GM23248 (cell line): ENCODE results near the gene RBFOX2. TPM values are rescaled to one million over a fixed set of nuclear protein-coding genes. Genes with fewer than 3 reads are reported as not detected.

Experiments used
- DNase-seq: peaks from one replicate; pipeline ENCODE4 v3.0.0-alpha.2; 2015
- H2AFZ ChIP-seq: fragments of 200-600 bp; sonication (generic); 2 replicates; pipeline ENCODE4 v1.6.1; 2016; ENCODE audit warnings: antibody characterized with exemption
- H3F3A ChIP-seq: fragments of 200-600 bp; sonication (generic); 2 replicates; pipeline ENCODE4 v1.6.1; 2016; ENCODE audit warnings: mild to moderate bottlenecking, antibody characterized with exemption, mixed run types; ENCODE audit not compliant: insufficient read depth
- H3K27ac ChIP-seq: fragments of 200-600 bp; sonication (generic); 2 replicates; pipeline ENCODE4 v1.5.1; 2016; ENCODE audit warnings: mild to moderate bottlenecking
- H3K27me3 ChIP-seq: fragments of 200-600 bp; sonication (generic); replicated peaks from 2 replicates; pipeline ENCODE4 v1.6.1; 2016; ENCODE audit warnings: mild to moderate bottlenecking; ENCODE audit not compliant: insufficient read depth
- H3K36me3 ChIP-seq: fragments of 200-600 bp; sonication (generic); 2 replicates; pipeline ENCODE4 v1.6.1; 2016; ENCODE audit warnings: low read depth, mild to moderate bottlenecking
- H3K4me1 ChIP-seq: fragments of 200-600 bp; sonication (generic); 2 replicates; pipeline ENCODE4 v1.6.1; 2016; ENCODE audit warnings: mild to moderate bottlenecking; ENCODE audit not compliant: insufficient read depth
- H3K4me2 ChIP-seq: fragments of 200-600 bp; sonication (generic); one replicate; pipeline ENCODE4 v1.6.1; 2016; ENCODE audit warnings: mild to moderate bottlenecking; ENCODE audit not compliant: unreplicated experiment
- H3K4me3 ChIP-seq: fragments of 200-600 bp; sonication (generic); 2 replicates; pipeline ENCODE4 v1.5.1; 2016; ENCODE audit warnings: mild to moderate bottlenecking
- H3K79me2 ChIP-seq: fragments of 200-600 bp; sonication (generic); 2 replicates; pipeline ENCODE4 v1.6.1; 2016; ENCODE audit warnings: mild to moderate bottlenecking; ENCODE audit not compliant: insufficient read depth
- H3K9ac ChIP-seq: fragments of 200-600 bp; sonication (generic); 2 replicates; pipeline ENCODE4 v1.6.1; 2016; ENCODE audit warnings: mild to moderate bottlenecking
- H3K9me2 ChIP-seq: fragments of 200-600 bp; sonication (generic); 2 replicates; pipeline ENCODE4 v1.6.1; 2016; ENCODE audit warnings: mixed run types, mild to moderate bottlenecking, moderate library complexity; ENCODE audit not compliant: insufficient read depth
- H3K9me3 ChIP-seq: fragments of 200-600 bp; sonication (generic); one replicate; pipeline ENCODE4 v1.6.1; 2017; ENCODE audit warnings: low read depth
- H4K20me1 ChIP-seq: fragments of 200-600 bp; sonication (generic); 2 replicates; pipeline ENCODE4 v1.6.0; 2016; ENCODE audit not compliant: insufficient read depth
- EZH2 ChIP-seq: fragments of 200-600 bp; sonication (generic); IDR thresholded peaks from 2 replicates; pipeline ENCODE4 v1.6.1; 2018; ENCODE audit warnings: antibody characterized with exemption, mild to moderate bottlenecking; ENCODE audit not compliant: insufficient read depth, poor library complexity, severe bottlenecking
- EZH2phosphoT487 ChIP-seq: fragments of 200-600 bp; sonication (generic); IDR thresholded peaks from 2 replicates; pipeline ENCODE4 v1.6.1; 2018; ENCODE audit warnings: antibody characterized with exemption, moderate library complexity, mild to moderate bottlenecking, low read depth; ENCODE audit not compliant: insufficient read depth
- WGBS, 2 experiments: methylation state at CpG; one replicate each; pipeline ENCODE4 v1.1.6; 2015 to 2017; ENCODE audit warnings: low lambda C conversion rate in 2 of 2, low coverage in 1 of 2; ENCODE audit errors: missing lambda C conversion rate in 2 of 2; 5-methylcytosine and 5-hydroxymethylcytosine counted together
- in situ Hi-C: fragments of 300-500 bp; cut with MboI; formaldehyde crosslinking; loops from 2 replicates; pipeline ENCODE4 v1.15.0; 2020
- polyA plus RNA-seq: library from polyadenylated mRNA; unstranded; fragments of >200 nt; fragmentation: Nextera tagmentation; extraction: Ambion mirVana; gene quantifications from 2 replicates; pipeline ENCODE4 v1.2.1, GENCODE V29; 2016
- total RNA-seq: library from RNA; depleted of rRNA; stranded (reverse); fragments of >200 nt; shearing (Covaris generic); gene quantifications from 2 replicates; pipeline ENCODE4 v1.2.3, GENCODE V29; 2014

Gene RBFOX2
- total and polyA plus RNA-seq, 2 experiments from 2014 or later, result 127 to 136 TPM

- 0 out of 2 replicates have a peak, but pooled peaks cover 7% of the 10 kb centered on the region for H4K20me1 ChIP-seq
- no peak overlapping the region for H2AFZ ChIP-seq
- peaks cover 93% of the 10 kb centered on the region for H3K79me2 ChIP-seq
- no peak for TF ChIP-seq EZH2
- no peak for TF ChIP-seq EZH2phosphoT487
- peak overlapping the region; percentile 16 for H3K27ac ChIP-seq
- WGBS, 2 experiments, result 23 to 26% methylated on average over 4 of the region's 4 CpGs
- H3K36me3 ChIP-seq, result no peaks in the 10 kb centered on the region
- H3K27me3 ChIP-seq, result no peaks in the 10 kb centered on the region
- peaks cover 37% of the 10 kb centered on the region for H3K4me1 ChIP-seq
- H3K9ac ChIP-seq, result no peak overlapping the region
- H3K9me3 ChIP-seq, result no peaks in the 10 kb centered on the region
- peaks cover 31% of the 10 kb centered on the region for H3F3A ChIP-seq
- H3K9me2 ChIP-seq, result no peaks in the 10 kb centered on the region
- peak overlapping the region; percentile 43 for H3K4me2 ChIP-seq
- DNase-seq, result peak; percentile 67
- H3K4me3 ChIP-seq, result peak overlapping the region; percentile 20
- in situ Hi-C loops, result loop anchor here (10.0 kb wide), 1 partner anchor 275 kb away; no protein-coding TSS in a partner anchor
Measured at GRCh38 chr22:35910003-35910769, 118.4 kb downstream of the RBFOX2 start.

- H3K9me3 ChIP-seq, result no peaks in the 10 kb centered on the region
- no peaks in the 10 kb centered on the region for H3K9me2 ChIP-seq
- no peak overlapping the region for H3K4me2 ChIP-seq
- H2AFZ ChIP-seq, result no peak overlapping the region
- peaks cover 100% of the 10 kb centered on the region for H3K79me2 ChIP-seq
- H3K4me1 ChIP-seq, result peaks cover 34% of the 10 kb centered on the region
- H3K36me3 ChIP-seq, result no peaks in the 10 kb centered on the region
- WGBS, 2 experiments, result 86 to 95% methylated on average over 1 of the region's 1 CpG
- H3K4me3 ChIP-seq, result no peak overlapping the region
- H3K9ac ChIP-seq, result no peak overlapping the region
- H3K27ac ChIP-seq, result no peak overlapping the region
- in situ Hi-C loops, result no loop called here
- peaks cover 30% of the 10 kb centered on the region for H3F3A ChIP-seq
- TF ChIP-seq EZH2 (no peak), EZH2phosphoT487 (no peak)
- H3K27me3 ChIP-seq, result no peaks in the 10 kb centered on the region
- no peak for DNase-seq
- H4K20me1 ChIP-seq, result peaks cover 7% of the 10 kb centered on the region; the same call in 1 of the 2 replicates
Measured at GRCh38 chr22:35905894-35906293, 122.7 kb downstream of the RBFOX2 start.

GRCh38 chr22:35904752-35905151 lies 123.9 kb downstream of the RBFOX2 start:
- H3K4me3 ChIP-seq, result no peak overlapping the region
- H3K27ac ChIP-seq, result no peak overlapping the region
- peaks cover 97% of the 10 kb centered on the region for H3K79me2 ChIP-seq
- H3K9me3 ChIP-seq, result no peaks in the 10 kb centered on the region
- no peaks in the 10 kb centered on the region for H3K36me3 ChIP-seq
- no peak for DNase-seq
- TF ChIP-seq EZH2phosphoT487 (no peak), EZH2 (no peak)
- peaks cover 34% of the 10 kb centered on the region for H3K4me1 ChIP-seq
- WGBS, 2 experiments, result 89 to 93% methylated on average over 6 of the region's 6 CpGs
- no peaks in the 10 kb centered on the region for H3K27me3 ChIP-seq
- no peaks in the 10 kb centered on the region for H3K9me2 ChIP-seq
- H3K4me2 ChIP-seq, result no peak overlapping the region
- peaks cover 32% of the 10 kb centered on the region for H3F3A ChIP-seq
- H4K20me1 ChIP-seq, result peaks cover 7% of the 10 kb centered on the region; the same call in 1 of the 2 replicates
- H2AFZ ChIP-seq, result no peak overlapping the region
- in situ Hi-C loops, result no loop called here
- H3K9ac ChIP-seq, result no peak overlapping the region

- peaks cover 32% of the 10 kb centered on the region for H3F3A ChIP-seq
- no peak overlapping the region for H3K4me3 ChIP-seq
- H3K36me3 ChIP-seq, result no peaks in the 10 kb centered on the region
- no peaks in the 10 kb centered on the region for H3K27me3 ChIP-seq
- H3K27ac ChIP-seq, result no peak overlapping the region
- peaks cover 34% of the 10 kb centered on the region for H3K4me1 ChIP-seq
- TF ChIP-seq EZH2phosphoT487 (no peak), EZH2 (no peak)
- DNase-seq, result no peak
- no peaks in the 10 kb centered on the region for H3K9me3 ChIP-seq
- H3K79me2 ChIP-seq, result peaks cover 97% of the 10 kb centered on the region
- no peaks in the 10 kb centered on the region for H3K9me2 ChIP-seq
- no peak overlapping the region for H3K9ac ChIP-seq
- no peak overlapping the region for H3K4me2 ChIP-seq
- H4K20me1 ChIP-seq, result peaks cover 7% of the 10 kb centered on the region; the same call in 1 of the 2 replicates
- no peak overlapping the region for H2AFZ ChIP-seq
- 95 to 97% methylated on average over 2 of the region's 2 CpGs for WGBS, 2 experiments
- in situ Hi-C loops, result no loop called here
Measured at GRCh38 chr22:35904336-35904692, 124.3 kb downstream of the RBFOX2 start.
